MM.1S (cell line): ENCODE measurements around the gene CCDC30.
A peak's percentile ranks its signal among the peaks of the same experiment; 100 is the strongest.

Experiments used
- CTCF ChIP-seq: fragments of 300-600 bp; sonication (generic); IDR thresholded peaks from 2 replicates; pipeline ENCODE4 v1.5.1; 2016; ENCODE audit warnings: antibody characterized with exemption, low read length, mixed read lengths
- EZH2 ChIP-seq: fragments of 300-600 bp; sonication (generic); optimal IDR thresholded peaks from 2 replicates; pipeline ENCODE3; 2017; ENCODE audit warnings: low read depth, mild to moderate bottlenecking, antibody characterized with exemption, low read length, mixed read lengths
- EZH2phosphoT487 ChIP-seq: fragments of 300-600 bp; sonication (generic); IDR thresholded peaks from 2 replicates; pipeline ENCODE4 v1.6.1; 2018; ENCODE audit warnings: antibody characterized with exemption, low read length

GRCh38 chr1:42680921-42681683, 218.0 kb downstream of the CCDC30 start:
- TF ChIP-seq CTCF, result peak; percentile 10; the same call in 1 of the 2 replicates
- TF ChIP-seq EZH2, result no peak
- TF ChIP-seq EZH2phosphoT487, result no peak
